OCI-LY1 (cell line): ENCODE measurements around the gene KCNMB4.

ENCODE experiments used
- H2AFZ ChIP-seq: fragments of 200-600 bp; sonication (generic), shearing (Covaris generic); 2 replicates; pipeline ENCODE4 v1.6.0; 2014; ENCODE audit warnings: antibody characterized with exemption, mild to moderate bottlenecking, low read length
- H3F3A ChIP-seq: fragments of 200-600 bp; sonication (generic), shearing (Covaris generic); 2 replicates; pipeline ENCODE4 v1.6.0; 2014; ENCODE audit warnings: mild to moderate bottlenecking, antibody characterized with exemption, low read length, moderate library complexity; ENCODE audit not compliant: insufficient read depth
- H3K27ac ChIP-seq: fragments of 200-600 bp; sonication (generic); 2 replicates; pipeline ENCODE4 v1.5.1; 2014; ENCODE audit warnings: low read length, mixed run types, mild to moderate bottlenecking, low read depth; ENCODE audit not compliant: poor library complexity, severe bottlenecking
- H3K27me3 ChIP-seq: fragments of 200-600 bp; sonication (generic); 2 replicates; pipeline ENCODE4 v1.6.0; 2014; ENCODE audit warnings: antibody characterized with exemption, mild to moderate bottlenecking, low read length, moderate library complexity; ENCODE audit not compliant: insufficient read depth
- H3K36me3 ChIP-seq: fragments of 200-600 bp; sonication (generic); 2 replicates; pipeline ENCODE4 v1.6.1; 2014; ENCODE audit warnings: mild to moderate bottlenecking, antibody characterized with exemption, low read length, moderate library complexity, mixed read lengths; ENCODE audit not compliant: insufficient read depth
- H3K4me1 ChIP-seq: fragments of 200-600 bp; sonication (generic); 2 replicates; pipeline ENCODE4 v1.5.1; 2014; ENCODE audit warnings: mild to moderate bottlenecking, low read length, moderate library complexity; ENCODE audit not compliant: insufficient read depth, severe bottlenecking
- H3K4me2 ChIP-seq: fragments of 200-600 bp; sonication (generic), shearing (Covaris generic); 2 replicates; pipeline ENCODE4 v1.6.1; 2014; ENCODE audit warnings: low read length
- H3K4me3 ChIP-seq: fragments of 200-600 bp; sonication (generic); 2 replicates; pipeline ENCODE4 v1.5.1; 2014; ENCODE audit warnings: low read length, low read depth, mild to moderate bottlenecking, mixed read lengths; ENCODE audit not compliant: poor library complexity, severe bottlenecking
- H3K79me2 ChIP-seq: fragments of 200-600 bp; shearing (Covaris generic); 2 replicates; pipeline ENCODE4 v1.6.1; 2016; ENCODE audit warnings: mixed run types, low read length, mixed read lengths; ENCODE audit not compliant: insufficient read depth
- H3K9ac ChIP-seq: fragments of 200-600 bp; sonication (generic), shearing (Covaris generic); 2 replicates; pipeline ENCODE4 v1.6.1; 2014; ENCODE audit warnings: mild to moderate bottlenecking, low read length, mixed read lengths
- H3K9me2 ChIP-seq: fragments of 200-600 bp; sonication (generic), shearing (Covaris generic); 2 replicates; pipeline ENCODE4 v1.6.1; 2014; ENCODE audit warnings: low read depth, mild to moderate bottlenecking, low read length, mixed read lengths
- H3K9me3 ChIP-seq: fragments of 200-600 bp; shearing (Covaris generic); 2 replicates; pipeline ENCODE4 v1.6.1; 2014; ENCODE audit warnings: low read length, mixed read lengths
- H4K20me1 ChIP-seq: fragments of 200-600 bp; sonication (generic), shearing (Covaris generic); 2 replicates; pipeline ENCODE4 v1.6.0; 2016; ENCODE audit warnings: mild to moderate bottlenecking, low read length; ENCODE audit not compliant: insufficient read depth
- EZH2 ChIP-seq: fragments of 200-600 bp; sonication (generic), shearing (Covaris generic); IDR thresholded peaks from 2 replicates; pipeline ENCODE4 v1.8.0; 2017; ENCODE audit warnings: borderline replicate concordance, mixed run types, mild to moderate bottlenecking, antibody characterized with exemption, low read length, moderate library complexity, mixed read lengths
- TF ChIP-seq, protein P1 (sequence below): fragments of 200-600 bp; sonication (generic), shearing (Covaris generic); IDR thresholded peaks from 2 replicates; pipeline ENCODE4 v1.5.1; 2017; ENCODE audit warnings: mild to moderate bottlenecking, antibody characterized with exemption, low read length, moderate library complexity, mixed read lengths

KCNMB4 gene

DNA sequence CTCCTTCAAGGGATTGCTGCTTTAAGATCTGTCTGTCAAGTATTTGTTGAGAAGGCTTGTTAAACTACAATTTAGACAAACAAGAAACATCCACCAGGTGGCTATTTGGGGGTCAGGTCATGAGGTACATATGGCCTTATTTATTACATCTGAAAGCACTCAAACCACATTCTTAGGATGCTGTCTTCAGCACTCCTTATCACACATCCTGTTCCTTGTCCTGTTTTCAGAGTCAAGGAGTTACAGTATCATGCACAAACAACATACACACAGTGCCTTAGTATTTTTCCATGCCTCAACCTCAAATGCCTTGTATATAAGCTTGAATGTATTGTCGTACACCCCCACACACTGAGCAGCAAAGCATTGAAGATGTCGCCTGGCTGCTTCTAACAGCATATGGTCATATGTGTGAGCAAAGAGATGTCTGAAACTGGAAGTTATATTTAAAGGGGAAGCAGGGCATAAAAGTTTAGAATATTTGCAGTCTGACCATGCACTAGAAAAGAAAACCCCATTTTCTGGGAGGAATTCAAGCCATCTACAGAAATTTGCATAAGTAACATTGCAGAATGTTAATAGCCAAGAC, 83.8 kb downstream of the KCNMB4 start:
- H3K9me3 ChIP-seq, result peaks cover 22% of the 10 kb centered on the region
- no peaks in the 10 kb centered on the region for H3K79me2 ChIP-seq
- H3K4me2 ChIP-seq, result no peak overlapping the region
- no peaks in the 10 kb centered on the region for H3F3A ChIP-seq
- H3K27me3 ChIP-seq, result no peaks in the 10 kb centered on the region
- no peaks in the 10 kb centered on the region; the same call in 1 of the 2 replicates for H3K36me3 ChIP-seq
- no peak overlapping the region for H3K27ac ChIP-seq
- TF ChIP-seq, protein P1, sequence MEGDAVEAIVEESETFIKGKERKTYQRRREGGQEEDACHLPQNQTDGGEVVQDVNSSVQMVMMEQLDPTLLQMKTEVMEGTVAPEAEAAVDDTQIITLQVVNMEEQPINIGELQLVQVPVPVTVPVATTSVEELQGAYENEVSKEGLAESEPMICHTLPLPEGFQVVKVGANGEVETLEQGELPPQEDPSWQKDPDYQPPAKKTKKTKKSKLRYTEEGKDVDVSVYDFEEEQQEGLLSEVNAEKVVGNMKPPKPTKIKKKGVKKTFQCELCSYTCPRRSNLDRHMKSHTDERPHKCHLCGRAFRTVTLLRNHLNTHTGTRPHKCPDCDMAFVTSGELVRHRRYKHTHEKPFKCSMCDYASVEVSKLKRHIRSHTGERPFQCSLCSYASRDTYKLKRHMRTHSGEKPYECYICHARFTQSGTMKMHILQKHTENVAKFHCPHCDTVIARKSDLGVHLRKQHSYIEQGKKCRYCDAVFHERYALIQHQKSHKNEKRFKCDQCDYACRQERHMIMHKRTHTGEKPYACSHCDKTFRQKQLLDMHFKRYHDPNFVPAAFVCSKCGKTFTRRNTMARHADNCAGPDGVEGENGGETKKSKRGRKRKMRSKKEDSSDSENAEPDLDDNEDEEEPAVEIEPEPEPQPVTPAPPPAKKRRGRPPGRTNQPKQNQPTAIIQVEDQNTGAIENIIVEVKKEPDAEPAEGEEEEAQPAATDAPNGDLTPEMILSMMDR, result no peak
- no peak for TF ChIP-seq EZH2
- no peaks in the 10 kb centered on the region for H3K4me1 ChIP-seq
- H3K4me3 ChIP-seq, result no peak overlapping the region
- no peaks in the 10 kb centered on the region for H4K20me1 ChIP-seq
- H2AFZ ChIP-seq, result no peak overlapping the region
- H3K9ac ChIP-seq, result no peak overlapping the region
- H3K9me2 ChIP-seq, result no peaks in the 10 kb centered on the region

- H3K27ac ChIP-seq, result no peak overlapping the region
- no peak overlapping the region for H2AFZ ChIP-seq
- H3K79me2 ChIP-seq, result no peaks in the 10 kb centered on the region
- H3K4me1 ChIP-seq, result no peaks in the 10 kb centered on the region
- no peaks in the 10 kb centered on the region for H3F3A ChIP-seq
- H3K4me2 ChIP-seq, result no peak overlapping the region
- no peaks in the 10 kb centered on the region; the same call in 1 of the 2 replicates for H3K36me3 ChIP-seq
- H3K9me2 ChIP-seq, result no peaks in the 10 kb centered on the region
- H3K27me3 ChIP-seq, result no peaks in the 10 kb centered on the region
- H3K9me3 ChIP-seq, result peaks cover 22% of the 10 kb centered on the region
- no peak overlapping the region for H3K9ac ChIP-seq
- TF ChIP-seq, protein P1, result no peak
- TF ChIP-seq EZH2, result no peak
- no peaks in the 10 kb centered on the region for H4K20me1 ChIP-seq
- H3K4me3 ChIP-seq, result no peak overlapping the region
Measured at GRCh38 chr12:70451528-70451927, 85.4 kb downstream of the KCNMB4 start.

DNA sequence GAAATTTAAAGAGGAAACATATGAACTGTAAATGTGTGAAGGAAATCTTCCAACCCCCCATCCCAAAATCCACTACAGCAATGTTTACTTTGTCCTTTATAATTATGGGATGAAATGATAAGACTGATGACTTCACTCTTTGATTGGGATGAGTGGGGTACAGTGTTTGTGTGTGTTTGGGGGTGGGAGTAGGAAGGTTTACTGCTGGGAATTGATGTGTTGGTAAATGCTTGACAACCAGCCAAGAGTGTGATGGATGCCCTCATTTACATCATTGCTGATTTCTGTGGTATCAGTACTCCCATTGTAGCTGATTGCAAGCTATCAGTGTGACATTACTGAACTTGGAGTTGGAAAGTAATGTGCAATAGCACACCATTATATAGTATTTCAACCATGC, 90.9 kb downstream of the KCNMB4 start:
- no peaks in the 10 kb centered on the region for H3K9me2 ChIP-seq
- TF ChIP-seq, protein P1, result no peak
- TF ChIP-seq EZH2, result no peak
- no peaks in the 10 kb centered on the region for H3K36me3 ChIP-seq
- H3F3A ChIP-seq, result no peaks in the 10 kb centered on the region
- H3K79me2 ChIP-seq, result no peaks in the 10 kb centered on the region
- no peaks in the 10 kb centered on the region for H4K20me1 ChIP-seq
- no peaks in the 10 kb centered on the region for H3K4me1 ChIP-seq
- H3K27me3 ChIP-seq, result no peaks in the 10 kb centered on the region
- no peak overlapping the region for H3K4me3 ChIP-seq
- H3K9me3 ChIP-seq, result 0 out of 2 replicates have a peak, but pooled peaks cover 5% of the 10 kb centered on the region
- H3K4me2 ChIP-seq, result no peak overlapping the region
- H2AFZ ChIP-seq, result no peak overlapping the region
- no peak overlapping the region for H3K9ac ChIP-seq
- no peak overlapping the region for H3K27ac ChIP-seq
